COLO829 (cell line): Measurements from ENCODE around the gene MYO5A.
A peak's percentile ranks its signal among the peaks of the same experiment; 100 is the strongest.
"Not testable (repeated sequence)": the region's sequence is repeated elsewhere in the genome, so short reads cannot be mapped to it uniquely, and the experiment has no call there.

ENCODE experiments used
- DNase-seq: peaks from one replicate; pipeline ENCODE4 v3.0.0; 2012; ENCODE audit warnings: low spot score

Gene MYO5A

DNA sequence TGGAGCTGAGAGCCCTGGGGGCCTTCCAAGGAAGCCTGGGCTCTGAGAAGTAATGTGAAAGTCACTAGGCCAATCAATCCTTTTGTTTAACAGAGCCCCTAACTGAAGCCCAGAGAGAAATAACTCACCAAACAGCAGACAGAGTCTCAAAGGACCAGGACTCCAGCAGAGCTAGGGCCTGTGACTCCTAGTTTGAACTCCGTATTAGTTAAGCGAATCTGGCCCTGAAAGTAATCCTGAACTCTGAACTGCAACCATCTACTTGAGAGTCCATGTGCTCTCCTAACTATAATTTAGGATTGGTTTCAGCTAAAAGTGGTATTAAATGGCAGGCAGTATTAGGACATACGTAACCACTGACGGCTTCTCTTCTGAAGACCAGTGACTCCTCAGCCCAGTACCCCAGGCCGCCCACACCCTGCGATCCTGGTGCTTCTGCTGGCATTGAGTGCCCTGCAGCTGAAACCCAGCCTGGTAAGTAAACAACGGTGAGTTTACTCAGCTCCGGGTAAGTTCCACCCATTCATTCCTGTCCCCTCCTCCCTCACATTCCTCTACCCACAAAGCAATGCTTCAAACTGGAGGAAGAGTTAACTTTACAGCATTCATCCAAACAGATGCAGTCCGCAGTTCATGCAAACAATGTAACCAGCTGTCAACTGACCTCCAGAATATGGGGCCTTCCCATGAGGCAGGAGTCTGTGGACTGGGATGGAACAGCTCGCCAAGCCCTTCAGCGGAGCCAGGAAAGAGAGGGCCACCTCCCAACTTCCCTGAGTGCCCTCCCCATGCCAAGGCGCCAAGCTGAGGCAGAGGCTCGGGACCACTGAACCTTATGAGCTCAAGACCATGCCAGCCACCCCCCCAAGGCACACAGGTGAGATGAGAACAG, 240.4 kb downstream of the MYO5A start:
- no peak for DNase-seq

DNA sequence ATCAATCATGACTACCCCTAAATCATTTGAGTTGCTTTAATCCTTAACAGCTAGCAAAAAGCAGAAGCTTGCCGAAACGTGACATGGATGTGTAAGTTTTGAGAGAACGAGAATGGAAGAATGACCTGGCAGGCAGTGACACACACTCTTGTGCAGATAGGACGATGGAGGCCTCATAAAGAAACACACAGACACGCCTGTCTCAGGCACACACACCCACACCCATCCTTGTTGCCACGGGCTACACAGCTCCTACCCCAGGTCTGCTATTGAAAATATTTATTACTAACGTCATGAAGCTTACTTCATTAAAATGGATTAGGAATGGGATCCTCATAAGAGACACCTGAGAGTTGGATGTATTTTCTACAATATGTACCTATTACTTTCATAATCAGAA, 241.6 kb downstream of the MYO5A start:
- DNase-seq: no peak

DNA sequence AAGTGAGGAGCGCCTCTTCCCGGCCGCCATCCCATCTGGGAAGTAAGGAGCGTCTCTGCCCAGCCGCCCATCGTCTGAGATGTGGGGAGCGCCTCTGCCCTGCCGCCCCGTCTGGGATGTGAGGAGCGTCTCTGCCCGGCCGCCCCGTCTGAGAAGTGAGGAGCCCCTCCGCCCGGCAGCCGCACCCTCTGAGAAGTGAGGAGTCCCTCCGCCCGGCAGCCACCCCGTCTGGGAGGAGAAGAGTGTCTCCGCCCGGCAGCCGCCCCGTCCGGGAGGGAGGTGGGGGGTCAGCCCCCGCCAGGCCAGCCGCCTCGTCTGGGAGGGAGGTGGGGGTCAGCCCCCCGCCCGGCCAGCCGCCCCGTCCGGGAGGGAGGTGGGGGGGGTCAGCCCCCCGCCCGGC, 242.7 kb downstream of the MYO5A start:
- DNase-seq: not testable (repeated sequence)

- no peak for DNase-seq
These were observed 244.5 kb downstream of the MYO5A start for GRCh38 chr15:52284164-52284563.

DNA sequence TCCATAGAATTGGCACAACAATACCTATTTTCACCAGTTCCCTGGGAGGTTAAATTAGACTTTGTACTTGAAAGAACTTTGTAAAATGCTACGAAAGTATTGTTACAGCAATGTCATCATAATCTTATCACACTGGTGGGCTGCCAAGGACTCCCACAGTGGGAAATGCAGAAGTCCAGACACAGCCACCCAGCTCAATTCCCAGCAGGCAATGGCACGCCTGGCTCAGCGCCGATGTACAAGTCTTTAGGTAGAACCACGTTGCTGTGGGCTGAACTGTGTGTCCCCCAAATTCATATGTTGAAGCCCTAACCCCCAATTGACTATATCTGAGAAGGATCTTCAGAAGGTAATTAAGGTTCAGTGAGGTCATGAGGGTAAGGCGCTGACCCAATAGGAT, 245.4 kb downstream of the MYO5A start:
- no peak for DNase-seq

- DNase-seq: no peak
These were observed 246.3 kb downstream of the MYO5A start for GRCh38 chr15:52282418-52282817.

GRCh38 chr15:52281085-52282035, 247.3 kb downstream of the MYO5A start:
- DNase-seq: no peak

GRCh38 chr15:52280326-52281084, 248.2 kb downstream of the MYO5A start:
- DNase-seq: no peak

- no peak for DNase-seq
These were observed 249.9 kb downstream of the MYO5A start for GRCh38 chr15:52278636-52279367.

DNA sequence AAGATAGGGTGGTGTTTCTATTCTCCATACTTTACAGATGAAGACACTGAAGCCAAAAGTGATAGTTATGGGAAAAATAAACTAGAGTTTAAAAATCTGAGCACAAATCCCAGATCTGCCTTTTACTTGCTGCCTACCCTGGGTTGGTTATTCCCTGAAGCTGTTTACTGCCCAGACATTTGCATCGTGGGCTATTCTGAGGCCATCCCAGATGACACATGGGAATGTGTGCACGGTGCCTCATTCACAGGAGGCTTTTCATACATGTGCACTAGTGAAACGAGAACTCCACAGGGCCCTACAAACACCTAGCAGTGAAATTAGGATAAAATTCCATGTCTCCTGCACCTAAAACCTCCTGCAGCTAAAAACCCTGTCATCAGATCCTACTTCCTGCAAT, 250.5 kb downstream of the MYO5A start:
- DNase-seq: no peak

GRCh38 chr15:52277575-52277974, 251.1 kb downstream of the MYO5A start:
- DNase-seq: no peak

GRCh38 chr15:52276256-52276770, 252.4 kb downstream of the MYO5A start:
- no peak for DNase-seq

- no peak for DNase-seq
These were observed 265.0 kb downstream of the MYO5A start for GRCh38 chr15:52263563-52264282.

GRCh38 chr15:52262364-52262763, 266.3 kb downstream of the MYO5A start:
- no peak for DNase-seq

DNA sequence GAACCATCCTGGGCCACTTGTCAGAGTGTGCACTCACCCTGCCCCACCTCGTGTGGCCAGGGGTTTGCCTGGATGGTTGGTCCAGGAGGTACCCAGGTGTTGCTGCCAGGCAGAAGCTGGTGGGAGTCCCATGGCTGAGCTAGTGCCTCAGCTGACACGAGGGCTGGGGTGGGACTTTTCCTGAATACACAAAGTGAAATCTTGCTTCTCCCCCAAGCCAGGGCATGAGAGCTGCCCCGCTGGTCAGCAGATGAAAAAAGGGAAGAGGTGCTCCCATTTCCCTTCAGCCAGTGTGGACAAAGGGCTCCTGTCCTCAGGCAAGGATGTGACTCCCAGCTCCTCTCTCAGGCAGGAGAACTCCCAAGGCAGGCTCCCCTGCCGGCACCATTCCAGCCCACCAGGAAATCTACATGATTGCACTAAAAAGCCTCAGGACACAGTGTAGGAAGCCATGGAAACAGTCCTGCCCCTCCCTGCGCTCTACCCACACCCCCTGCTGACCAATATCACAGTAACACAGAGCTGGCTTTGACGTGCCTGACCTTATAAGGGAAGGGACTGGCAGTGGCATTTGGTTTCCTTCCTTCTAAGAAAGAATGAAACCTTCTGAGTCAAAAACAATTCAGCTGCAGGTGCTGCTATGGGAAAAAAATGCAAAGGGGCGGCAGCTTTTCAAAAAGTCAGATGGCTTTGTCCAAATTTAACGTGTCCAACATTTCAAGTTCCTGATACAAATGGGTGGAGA, 267.0 kb downstream of the MYO5A start:
- peak; percentile 74 for DNase-seq

DNA sequence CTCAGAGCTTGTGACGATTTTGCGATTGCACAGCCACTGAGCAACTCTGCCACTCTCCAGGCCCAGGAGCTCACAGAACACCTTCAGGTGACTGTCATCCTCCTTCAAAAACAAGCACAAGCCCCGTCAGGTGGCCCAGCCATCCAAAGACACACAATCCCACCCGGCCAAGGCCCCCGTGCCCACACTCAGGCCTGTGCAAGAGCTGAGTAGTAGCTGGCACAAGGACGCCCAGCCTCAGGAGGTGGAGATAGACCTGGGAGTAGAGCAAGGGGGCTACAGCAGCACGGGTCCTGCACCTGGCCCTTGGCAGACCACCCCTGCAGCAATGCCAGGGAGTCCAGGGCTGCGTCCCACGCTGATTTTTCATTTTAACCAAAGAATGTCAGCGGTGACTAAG, 267.7 kb downstream of the MYO5A start:
- no peak for DNase-seq

DNA sequence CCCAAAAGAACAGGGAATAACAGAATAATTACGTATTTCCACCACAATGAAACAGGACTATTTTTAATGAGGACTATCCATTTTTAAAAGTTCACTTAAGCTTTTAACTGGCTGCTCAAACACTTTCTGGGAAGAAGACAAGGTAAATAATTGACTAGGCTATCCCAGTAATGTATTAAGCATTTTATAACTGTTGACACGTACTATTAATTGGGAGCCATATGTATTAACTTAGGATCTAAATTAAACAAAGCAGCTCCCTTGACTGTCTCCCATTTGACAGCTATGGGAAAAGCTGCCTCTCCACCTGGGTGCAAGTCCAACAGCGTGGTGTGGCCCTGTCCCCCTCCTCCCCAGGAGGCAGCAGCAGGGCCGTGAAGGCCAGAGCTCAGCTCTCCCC, 269.2 kb downstream of the MYO5A start:
- DNase-seq: no peak

- DNase-seq: no peak
These were observed 270.2 kb downstream of the MYO5A start for GRCh38 chr15:52258461-52258860.

- DNase-seq: peak; percentile 19
These were observed 271.0 kb downstream of the MYO5A start for GRCh38 chr15:52257734-52258062.
